Amniotic epithelial cell (primary cell): Measurements from ENCODE around the gene CFHR3.
"Not testable (repeated sequence)": the region's sequence is repeated elsewhere in the genome, so short reads cannot be mapped to it uniquely, and the experiment has no call there.

Experiments
- DNase-seq: peaks from one replicate; pipeline ENCODE4 v3.0.0-alpha.2; 2010; ENCODE audit warnings: low read depth

Gene CFHR3

GRCh38 chr1:196774603-196775002 is at the start of gene CFHR3:
Gene CFHR3, plus strand, starts transcription at chr1:196774840. Its CDS starts 47 bp downstream, at chr1:196774887.
- DNase-seq: no peak

GRCh38 chr1:196732526-196732925 is 42.1 kb upstream of the CFHR3 start:
- DNase-seq: no peak

DNA sequence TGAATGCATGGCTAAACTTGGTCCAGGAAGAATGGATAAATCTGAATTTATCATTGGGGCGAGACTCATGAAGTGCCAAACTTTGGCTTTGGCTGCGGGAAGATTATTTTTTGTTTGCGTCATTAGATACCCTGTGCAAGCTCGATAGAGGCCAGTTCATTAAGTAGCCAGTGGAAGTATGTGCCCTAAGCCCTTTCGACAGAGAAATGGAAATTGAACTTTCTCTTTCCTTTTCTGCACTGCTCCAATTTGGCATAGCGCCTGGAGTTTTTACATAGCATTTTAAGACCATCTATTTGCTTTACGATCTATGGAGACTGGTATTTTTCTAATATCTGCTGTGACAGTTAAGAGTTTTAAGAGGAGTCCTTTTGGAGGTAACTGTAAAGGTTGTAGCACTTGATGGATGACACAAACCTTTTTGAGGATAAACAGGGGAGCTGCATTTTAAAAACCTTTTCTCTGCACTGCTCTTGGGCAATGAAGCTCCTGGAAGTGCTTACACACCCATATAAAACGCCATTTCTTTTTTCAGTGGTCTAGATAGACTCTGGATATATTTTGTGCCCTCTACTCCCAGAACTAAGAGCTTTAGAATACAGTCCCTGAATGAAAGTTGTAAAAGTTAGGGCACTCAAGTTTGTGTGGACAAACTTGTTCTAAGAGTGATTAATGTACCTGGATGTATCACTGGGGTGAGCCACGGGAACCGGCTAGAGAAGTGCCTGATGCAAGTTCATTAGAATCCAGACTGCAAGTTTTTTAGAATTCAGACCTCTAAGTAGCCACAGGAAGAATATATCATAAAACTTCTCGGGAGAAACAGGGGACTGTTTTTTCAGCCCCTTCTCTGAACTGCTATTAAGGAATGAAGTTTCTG is 41.3 kb upstream of the CFHR3 start:
- peak; percentile 14 for DNase-seq

GRCh38 chr1:196734006-196734405 is 40.6 kb upstream of the CFHR3 start:
- DNase-seq: no peak

- no peak for DNase-seq
Measured at GRCh38 chr1:196734460-196734859, 40.2 kb upstream of the CFHR3 start.

GRCh38 chr1:196738730-196739129 is 35.9 kb upstream of the CFHR3 start:
- DNase-seq: no peak

DNA sequence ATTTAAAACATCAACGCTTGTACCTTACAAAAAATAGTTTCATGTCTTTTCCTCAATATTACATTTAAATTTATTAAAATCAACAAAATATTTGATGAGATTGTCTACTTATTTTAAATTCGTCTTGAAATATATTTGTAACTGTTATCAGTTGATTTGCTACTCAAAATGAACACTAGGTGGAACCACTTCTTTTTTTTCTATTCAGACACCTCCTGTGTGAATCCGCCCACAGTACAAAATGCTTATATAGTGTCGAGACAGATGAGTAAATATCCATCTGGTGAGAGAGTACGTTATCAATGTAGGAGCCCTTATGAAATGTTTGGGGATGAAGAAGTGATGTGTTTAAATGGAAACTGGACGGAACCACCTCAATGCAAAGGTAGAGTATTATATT is 31.4 kb upstream of the CFHR3 start:
- DNase-seq: peak; percentile 40

GRCh38 chr1:196765019-196765740 is 9.5 kb upstream of the CFHR3 start:
- not testable (repeated sequence) for DNase-seq

DNA sequence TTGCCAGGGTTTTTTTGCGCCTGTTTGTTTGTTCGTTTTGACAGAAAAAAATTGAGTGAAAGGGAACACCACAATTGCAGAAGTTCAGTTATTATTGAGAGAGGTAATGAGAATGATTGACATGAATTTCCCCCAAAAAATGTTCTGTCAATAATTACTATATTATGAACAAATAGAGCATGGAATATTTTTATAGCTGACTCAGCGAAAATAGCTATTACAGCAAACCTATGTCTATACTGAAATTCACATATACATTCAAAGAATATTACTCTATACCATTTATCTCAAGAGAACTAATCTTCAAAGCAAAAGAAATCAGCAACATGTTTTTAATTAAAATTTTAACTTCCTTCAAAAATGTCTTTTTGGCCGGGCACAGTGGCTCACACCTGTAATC is 4.8 kb upstream of the CFHR3 start:
- DNase-seq: not testable (repeated sequence)

DNA sequence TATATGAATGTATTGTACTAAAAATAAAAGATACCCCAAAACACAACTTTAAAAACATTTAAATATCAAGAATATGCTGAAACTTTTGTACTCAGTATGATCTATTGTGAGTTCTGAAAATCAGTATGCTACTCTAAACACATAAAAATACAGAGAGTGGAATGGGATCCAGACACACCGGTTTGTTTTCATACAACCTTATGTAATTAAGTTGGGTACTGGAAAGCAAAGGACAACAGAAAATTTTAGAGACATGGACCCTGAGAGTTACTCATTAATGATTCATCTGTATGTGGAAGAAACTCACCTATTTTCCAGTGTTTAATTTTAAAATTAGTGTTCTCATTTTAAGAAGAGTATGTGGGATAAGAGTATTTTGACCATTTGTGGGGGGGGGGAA is 927 bp upstream of the CFHR3 start:
- no peak for DNase-seq

- DNase-seq: no peak
Measured at GRCh38 chr1:196774175-196774574, 465 bp upstream of the CFHR3 start.

DNA sequence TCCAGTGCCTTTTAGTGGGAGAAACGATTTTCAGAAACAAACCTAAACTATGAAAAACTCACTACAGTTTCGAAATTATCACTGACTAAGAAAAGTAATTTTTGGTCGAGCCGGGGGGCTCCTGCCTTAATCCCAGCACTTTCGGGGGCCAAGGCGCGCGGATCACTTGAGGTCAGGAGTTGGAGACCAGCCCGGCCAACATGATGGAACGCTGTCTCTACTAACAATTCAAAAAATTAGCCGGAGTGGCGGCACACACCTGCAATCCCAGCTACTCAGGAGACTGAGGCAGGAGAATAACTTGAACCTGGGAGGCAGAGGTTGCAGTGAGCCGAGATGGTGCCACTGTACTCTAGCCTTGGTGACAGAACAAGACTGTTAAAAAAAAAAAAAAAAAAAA is 3.0 kb downstream of the CFHR3 start:
- DNase-seq: no peak

- DNase-seq: no peak
Measured at GRCh38 chr1:196779093-196779492, 4.5 kb downstream of the CFHR3 start.

DNA sequence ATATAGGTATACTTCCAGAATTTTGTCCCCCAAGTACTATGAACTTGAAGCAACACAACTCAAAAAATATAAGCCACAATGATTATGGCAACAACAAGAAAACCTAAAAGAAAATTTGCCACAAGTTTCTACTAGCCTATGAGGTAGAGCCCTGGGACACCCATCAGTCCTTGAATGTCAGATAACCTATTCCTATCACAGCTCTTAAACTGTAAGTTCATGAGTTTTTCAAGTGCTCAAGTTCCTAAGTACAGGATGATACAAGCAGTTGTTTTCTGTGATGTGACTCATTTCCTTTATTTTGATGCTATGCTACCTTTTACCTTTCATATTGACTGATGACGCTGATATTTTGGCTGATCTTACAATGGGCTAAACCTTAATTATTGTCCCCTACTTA is 16.6 kb downstream of the CFHR3 start:
- DNase-seq: not testable (repeated sequence)

GRCh38 chr1:196794103-196794502 is 19.5 kb downstream of the CFHR3 start:
- DNase-seq: not testable (repeated sequence)

DNA sequence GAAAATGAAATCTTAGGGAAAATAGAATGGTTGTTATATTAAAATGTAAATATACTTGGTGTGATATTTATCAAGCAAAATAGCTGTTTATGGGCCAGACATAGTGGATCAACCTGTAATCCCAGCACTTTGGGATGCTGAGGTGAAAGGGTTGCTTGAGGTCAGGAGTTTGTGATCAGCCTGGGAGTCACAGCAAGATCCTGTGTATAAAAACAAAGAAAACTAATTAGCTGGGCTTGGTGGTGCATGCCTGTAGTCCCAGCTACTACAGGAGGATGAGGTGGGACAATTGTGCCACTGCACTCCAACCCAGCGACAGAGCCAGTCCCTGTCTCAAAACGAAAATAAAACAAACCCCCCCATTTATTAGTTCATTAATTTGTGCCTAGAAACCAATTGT is 23.3 kb downstream of the CFHR3 start:
- DNase-seq: no peak

DNA sequence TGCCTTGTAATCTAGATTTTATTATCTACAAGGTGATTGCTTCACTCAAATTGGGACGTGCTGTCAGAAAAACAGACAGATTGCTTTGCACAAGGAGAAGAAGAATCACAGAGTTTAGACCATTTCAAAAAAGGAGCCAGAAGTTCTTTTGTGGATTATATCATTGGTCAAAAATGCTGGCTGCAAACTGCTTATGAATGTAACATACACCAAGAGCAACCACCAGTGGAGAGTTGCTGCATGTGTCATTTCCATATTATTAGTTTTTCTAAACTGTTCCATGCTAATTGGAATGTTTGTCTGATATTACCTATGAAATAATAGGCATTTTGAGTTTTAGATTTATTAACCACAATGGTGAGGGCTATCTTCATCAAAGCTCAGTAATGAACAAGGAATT is 27.3 kb downstream of the CFHR3 start:
- DNase-seq: not testable (repeated sequence)

- no peak for DNase-seq
Measured at GRCh38 chr1:196808529-196809235, 34.0 kb downstream of the CFHR3 start.

- DNase-seq: not testable (repeated sequence)
Measured at GRCh38 chr1:196817442-196817841, 42.8 kb downstream of the CFHR3 start.

DNA sequence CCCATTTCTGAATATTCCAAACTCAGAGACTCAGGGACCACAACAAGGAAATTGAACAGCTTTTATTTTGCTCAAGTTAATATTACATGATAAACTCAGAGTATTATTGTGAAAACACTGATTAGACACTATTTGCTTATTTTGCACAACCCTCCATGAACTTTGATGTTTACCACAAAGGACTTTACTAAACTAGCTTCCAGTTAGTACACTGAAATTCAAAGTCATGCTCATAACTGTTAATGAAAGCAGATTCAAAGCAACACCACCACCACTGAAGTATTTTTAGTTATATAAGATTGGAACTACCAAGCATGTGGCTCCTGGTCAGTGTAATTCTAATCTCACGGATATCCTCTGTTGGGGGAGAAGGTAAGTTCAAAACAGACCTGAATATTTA is 44.9 kb downstream of the CFHR3 start, which contains the start of gene CFHR1:
TSS of gene CFHR1 (plus strand) at position 201 of the 400 bp plus-strand sequence. CDS start at position 315, 114 bp downstream.
- DNase-seq: not testable (repeated sequence)

GRCh38 chr1:196827860-196828259 is 53.2 kb downstream of the CFHR3 start:
- DNase-seq: peak; percentile 54
